Stimulated activated CD8-positive, alpha-beta memory T cell treated with anti-CD3 and anti-CD28 coated beads, Interleukin-4, amount 100 ng/mL, for 1 hour (primary cell): ENCODE measurements around the gene SFMBT2.
"Not testable (repeated sequence)": the region's sequence is repeated elsewhere in the genome, so short reads cannot be mapped to it uniquely, and the experiment has no call there.

Experiments
- DNase-seq, 2 donors: peaks; one replicate each; pipeline ENCODE4 v3.0.0-alpha.2; 2020; ENCODE audit warnings: low read depth in 2 of 2, low spot score in 1 of 2

The SFMBT2 gene

DNA sequence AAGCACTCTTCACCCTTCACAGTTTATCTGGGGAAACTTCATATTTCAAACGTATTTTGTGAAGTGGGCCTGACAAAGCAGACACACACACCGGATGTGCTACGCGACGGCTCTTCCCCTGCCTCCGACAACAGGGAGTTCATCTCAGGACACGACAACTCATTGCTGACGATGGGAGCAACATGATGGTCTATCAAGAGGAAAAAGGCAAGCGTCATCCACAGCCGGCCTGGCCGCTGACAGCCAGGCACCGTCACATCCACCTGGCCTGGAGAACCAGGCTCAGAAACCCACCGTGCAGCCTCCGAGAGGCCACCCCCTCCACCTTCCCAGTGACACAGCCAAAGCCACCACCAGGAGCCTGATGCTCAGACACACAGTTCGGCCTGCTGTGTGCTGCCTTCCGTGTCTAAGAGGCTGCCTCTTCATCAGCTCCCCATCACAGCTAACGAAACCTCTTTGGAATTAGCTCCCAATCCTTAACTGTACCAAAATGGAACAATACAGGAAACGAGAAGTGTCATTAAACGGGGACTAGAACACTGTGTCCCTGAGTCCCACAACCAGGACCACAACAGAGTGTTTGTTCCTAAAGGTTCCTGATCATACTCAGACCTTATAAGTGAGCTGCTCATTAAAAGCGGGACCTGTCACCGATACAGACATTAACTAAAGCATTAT lies 76.7 kb downstream of the SFMBT2 start:
- DNase-seq, result no peak

DNA sequence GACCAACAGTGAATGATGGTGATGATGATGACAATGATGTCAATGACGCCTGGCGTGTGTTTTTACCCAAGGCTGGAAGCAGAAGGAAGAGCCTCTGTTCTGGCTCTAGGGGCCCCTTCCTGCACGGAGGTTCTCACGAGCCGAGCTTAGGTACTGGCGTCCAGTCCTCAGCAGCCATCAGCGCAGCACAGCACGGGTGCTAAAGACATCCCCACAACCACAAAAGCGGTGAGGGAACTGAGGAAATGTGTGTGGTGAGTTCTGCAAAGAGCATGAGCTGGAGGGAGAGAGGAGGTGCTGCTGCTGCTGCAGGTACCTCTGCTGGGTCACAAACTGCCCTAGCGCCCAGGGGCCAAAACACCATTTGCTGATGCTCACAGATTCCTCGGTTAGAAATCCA lies 81.6 kb downstream of the SFMBT2 start:
- no peak for DNase-seq

DNA sequence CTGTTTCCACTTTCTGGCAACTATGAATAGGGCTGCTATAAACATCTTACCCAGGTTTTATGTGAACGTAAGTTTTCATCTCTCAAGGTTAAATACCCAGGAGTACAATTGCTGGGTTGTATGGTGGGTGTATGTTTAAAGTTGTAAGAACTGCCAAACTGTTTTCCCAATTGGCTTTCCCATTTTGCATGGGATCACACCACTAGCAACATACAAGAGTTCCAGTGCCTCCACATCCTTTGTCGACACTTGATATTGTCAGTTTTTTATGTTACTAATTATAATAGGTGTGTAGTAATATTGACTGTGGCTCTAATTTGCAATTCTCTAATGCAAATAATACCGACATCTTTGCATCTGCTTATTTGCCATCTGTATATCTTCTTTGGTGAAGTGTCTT lies 82.9 kb downstream of the SFMBT2 start:
- DNase-seq, result no peak

DNA sequence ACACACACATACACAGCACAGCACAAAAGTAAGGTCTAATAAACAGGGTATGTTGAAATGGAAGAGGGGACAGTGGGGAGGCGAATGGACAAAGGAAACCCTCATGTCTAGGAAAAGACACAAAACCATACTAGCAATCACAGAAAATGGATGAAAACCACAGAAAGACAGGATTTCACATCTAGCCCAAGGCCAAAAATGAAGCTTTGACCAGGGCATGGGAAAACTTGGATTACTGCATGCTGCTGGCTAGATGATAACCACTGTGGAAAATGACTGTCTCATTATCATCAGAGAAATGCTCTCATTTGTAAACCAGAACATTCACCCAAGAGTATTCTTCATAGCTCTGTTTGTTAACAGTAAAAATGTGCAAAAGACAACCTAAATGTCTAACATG lies 88.2 kb downstream of the SFMBT2 start:
- DNase-seq, result no peak

DNA sequence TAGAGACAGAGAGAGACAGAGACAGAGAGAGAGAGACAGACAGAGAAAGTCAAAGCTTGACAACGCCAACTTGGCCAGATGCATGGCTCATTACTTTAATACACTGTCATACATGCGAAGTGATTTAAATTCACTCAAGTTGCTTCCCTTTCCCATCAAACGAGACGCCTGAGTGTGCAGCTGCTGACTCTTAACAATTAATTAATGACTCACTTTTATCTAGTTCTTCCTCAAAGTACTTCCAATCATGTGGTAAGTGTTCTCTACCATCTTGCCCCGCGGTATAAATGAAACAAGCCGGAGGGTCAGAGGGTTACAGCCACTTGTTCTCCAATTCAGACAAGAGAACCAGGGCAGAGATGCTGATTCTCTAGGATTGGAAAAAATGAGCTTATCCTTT lies 90.8 kb downstream of the SFMBT2 start:
- DNase-seq, result no peak

DNA sequence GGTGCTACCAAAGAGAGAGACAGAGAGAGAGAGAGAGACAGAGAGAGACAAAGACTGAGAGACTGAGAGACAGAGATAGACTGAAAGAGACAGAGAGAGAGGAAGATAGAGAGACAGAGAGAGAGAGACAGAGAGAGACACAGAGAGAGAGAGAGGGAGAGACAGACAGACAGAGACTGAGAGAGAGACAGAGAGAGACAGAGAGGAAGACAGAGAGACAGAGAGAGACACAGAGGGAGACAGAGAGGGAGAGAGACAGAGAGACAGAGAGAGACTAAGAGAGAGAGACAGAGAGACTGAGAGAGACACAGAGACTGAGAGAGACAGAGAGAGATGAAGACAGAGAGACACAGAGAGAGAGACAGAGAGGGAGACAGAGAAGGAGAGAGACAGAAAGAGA lies 91.2 kb downstream of the SFMBT2 start:
- DNase-seq, result no peak

DNA sequence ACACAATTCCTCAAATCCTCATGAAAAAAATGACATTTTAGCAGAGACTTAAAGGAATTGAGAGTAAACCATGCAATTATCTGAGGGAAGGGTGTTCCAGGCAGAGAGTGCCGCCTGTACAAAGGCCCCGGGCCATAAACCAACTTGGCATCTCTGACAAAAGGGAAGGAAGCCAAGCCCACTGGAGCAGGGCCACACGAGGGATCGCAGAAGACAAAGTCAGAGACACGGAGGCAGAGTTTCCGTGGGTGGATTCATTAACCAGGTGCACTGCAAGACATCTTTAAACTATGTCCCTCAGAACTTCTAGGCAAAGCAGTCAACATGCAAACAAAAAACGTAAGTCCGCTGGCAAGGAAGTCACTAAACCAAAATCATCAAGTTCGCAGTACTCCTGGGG lies 92.0 kb downstream of the SFMBT2 start:
- DNase-seq, result no peak

DNA sequence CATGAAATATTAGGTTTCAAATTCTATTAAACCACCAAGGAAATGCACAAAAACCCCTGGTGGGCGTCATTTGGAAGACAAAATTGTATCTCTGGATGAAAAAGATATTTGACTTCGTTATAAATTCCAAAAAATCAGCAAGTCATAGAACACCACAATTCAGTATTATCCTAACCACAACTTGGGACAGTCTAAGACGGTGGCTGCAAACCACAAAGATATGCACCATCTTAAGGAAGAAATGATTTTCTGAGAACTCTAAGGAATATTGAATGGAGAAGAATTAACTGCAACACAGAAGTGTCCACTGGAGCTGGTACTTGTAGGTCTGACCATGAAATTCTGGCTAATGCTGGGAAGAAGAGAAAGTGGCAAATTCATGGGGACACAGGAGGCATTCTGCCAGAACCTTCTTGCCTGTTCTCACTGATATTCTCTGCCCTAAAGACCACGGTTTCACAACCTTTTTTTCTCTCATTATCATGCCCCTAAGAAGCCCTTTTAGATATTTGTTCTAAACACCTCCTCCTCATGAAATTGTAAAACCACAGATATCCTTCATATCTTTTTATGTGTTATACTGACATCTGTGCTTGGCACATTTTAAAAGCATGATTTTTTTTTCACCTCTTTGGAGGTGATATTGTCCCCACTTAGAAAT lies 92.9 kb downstream of the SFMBT2 start:
- no peak for DNase-seq

DNA sequence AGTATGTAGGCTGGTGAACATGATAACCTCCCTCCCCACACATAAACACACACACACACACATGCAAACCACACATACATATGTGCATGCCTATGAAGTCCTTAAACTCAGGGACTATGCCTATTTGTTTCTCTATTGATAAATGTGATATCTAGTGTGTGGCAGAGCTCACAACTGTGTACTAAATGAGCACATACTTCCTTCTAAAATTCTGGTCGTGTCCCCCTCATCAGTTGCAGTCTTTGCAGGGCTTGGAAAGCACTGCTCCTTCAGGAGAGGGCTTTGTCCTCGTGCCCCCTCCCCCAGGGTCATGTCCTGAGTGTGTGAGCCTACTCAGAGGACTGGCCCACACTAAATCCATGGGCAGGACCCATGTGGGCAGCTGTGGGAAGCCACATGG lies 94.0 kb downstream of the SFMBT2 start:
- DNase-seq, result no peak

DNA sequence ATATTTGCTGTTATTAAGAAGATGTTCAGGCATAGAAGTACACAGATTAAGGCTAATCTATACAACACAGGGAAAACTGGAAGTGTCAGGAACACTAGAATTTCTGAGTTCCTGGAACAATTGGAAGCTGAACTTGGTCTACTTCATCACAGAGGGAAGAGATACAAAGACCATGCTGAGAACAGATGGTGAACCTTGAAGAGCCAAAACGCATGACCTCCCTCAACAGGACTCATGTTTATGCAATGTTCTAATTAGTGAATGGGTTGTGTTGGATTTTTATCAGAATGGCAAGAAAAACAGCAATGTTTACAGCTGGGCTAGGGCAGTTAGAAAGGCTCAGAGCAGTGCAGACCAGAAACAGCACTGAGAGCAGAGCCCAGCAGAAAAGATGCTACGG lies 94.9 kb downstream of the SFMBT2 start:
- no peak for DNase-seq

DNA sequence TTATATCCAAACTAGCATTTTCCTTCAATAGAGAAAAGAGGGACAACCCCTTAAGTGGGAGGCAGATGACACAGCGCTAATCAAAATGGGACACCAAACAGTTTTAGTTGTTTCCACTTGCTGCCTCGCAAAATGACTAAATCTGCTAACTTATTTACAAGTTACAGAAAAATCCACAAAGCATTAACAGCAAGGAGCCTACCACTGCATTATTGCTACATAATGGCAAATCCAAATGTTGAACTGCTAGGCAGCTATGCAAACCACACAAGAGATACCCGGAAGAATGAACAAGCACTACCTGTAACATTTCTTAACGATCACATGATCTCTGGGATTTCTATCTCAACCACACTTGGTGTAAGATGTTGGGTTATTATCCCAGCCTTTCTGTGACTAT lies 96.7 kb downstream of the SFMBT2 start:
- no peak for DNase-seq

DNA sequence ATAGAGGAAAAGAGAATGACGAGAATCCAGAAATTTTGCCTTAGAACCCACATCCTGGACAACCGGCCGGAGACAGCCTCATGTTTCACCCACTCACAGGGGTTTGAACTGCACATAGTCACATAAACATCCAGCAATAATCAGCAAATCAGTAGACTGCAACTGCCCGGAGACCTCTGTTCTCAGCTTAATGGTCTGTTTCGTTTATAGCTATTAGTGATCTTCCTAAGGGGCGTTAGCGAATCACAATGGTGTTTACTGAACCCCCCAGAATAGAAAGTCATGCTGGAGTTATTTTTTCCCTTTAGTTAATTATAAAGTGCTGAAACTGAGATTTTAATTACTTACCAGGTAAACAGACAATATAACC lies 98.4 kb downstream of the SFMBT2 start:
- DNase-seq, result no peak

DNA sequence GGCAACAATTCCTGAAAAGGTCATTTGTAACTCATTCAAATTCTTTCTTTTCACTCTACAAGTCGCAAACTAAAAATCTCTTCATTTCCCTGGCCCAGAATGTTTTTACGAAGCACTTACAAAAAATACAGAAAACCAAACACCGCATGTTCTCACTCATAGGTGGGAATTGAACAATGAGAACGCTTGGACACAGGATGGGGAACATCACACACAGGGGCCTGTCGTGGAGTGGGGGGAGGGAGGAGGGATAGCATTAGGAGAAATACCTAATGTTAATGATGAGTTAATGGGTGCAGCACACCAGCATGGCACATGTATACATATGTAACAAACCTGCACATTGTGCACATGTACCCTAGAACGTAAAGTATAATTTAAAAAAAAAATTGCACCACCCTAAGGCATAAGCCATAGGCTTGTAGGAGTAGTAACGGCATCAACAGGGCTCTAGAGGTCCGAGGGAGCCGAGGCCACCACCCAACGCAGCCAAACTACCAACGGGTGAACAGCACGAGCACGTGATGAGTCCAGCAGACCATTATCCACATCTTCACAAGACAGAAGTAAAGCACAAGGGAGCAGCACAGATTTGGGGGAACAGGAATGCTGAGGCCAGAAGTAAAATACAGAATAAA lies 98.9 kb downstream of the SFMBT2 start:
- DNase-seq, result not testable (repeated sequence)

DNA sequence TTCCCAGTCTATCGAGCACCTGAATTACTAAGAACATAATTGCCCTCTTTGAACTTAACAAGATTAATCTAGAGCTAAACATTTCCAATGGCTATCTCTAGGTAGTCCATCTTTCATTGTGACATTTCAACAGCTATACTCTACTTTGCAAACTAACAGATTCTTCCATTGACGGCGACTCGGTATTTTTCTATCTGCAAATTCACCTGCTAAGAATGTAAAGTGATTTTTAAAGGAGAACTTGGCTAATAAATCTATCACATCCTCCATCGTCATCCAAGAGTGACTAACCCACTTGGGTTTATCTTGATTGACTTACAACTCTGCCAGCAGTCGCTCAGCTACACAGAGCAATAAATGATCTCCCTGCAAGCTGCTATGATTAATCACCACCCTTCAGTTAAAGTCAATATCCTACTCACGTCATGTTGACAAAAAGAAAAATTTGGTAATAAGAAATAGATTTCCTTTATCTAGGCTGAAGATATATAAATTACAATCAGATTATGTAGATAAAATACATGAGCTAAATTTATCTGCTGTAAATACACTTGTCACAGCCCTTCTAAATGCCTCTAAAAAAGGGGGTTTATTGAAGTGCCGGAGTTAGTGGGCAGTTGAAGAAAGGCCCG lies 99.5 kb downstream of the SFMBT2 start:
- no peak for DNase-seq

DNA sequence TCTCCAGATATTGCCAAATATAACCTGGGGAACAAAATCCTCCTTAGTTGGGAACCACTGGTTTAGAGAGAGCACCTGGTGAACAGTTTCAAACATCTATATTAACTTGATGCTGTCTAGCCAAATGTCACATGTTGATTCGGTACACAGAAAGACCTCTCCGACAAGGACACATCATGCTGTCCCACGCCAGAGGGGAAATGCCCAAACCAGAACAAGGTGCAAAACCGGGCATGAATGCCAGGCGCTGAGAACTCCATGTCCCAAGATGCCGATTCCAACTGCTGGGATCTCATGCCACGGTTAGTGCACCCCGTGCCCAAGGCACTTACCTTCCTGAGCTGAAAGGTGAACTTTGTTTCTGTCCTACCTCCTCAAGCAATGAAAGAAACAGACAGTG lies 100.8 kb downstream of the SFMBT2 start:
- no peak for DNase-seq

DNA sequence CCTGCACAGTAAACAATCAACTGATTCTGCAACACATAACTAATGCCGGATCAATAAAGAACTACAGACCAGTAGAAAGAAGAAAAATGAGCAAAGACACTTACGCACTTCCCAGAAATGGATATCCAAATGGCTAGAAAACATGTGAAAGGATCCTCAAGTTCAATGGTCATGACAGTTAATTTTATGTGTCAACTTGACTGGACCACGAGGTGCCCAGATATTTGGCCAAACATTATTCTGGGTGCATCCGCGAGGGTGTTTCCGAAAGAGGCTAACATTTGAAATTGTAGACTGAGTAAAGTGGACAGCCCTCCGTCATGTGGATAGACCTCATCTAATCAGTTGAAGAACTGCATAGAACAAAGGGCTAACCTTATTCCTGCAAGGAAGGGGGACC lies 102.0 kb downstream of the SFMBT2 start:
- DNase-seq, result no peak

DNA sequence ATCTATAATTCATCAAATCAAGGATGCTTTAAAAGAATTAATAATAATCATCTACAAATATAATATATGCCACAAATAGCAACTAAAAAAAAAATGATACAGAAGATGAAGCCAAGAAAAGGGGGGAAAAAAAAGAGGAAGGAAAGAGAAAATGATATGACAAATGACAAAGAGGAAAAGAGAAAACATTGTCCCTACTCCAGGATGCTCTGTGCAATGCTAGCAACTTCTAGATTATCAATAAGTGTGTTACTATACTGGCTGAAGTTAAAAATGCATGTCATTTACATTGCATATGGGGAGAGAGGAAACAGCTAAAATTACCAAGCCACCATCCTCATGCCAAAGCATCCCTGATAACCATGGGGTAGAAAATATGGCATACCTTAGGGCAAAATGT lies 104.2 kb downstream of the SFMBT2 start:
- DNase-seq, result no peak

DNA sequence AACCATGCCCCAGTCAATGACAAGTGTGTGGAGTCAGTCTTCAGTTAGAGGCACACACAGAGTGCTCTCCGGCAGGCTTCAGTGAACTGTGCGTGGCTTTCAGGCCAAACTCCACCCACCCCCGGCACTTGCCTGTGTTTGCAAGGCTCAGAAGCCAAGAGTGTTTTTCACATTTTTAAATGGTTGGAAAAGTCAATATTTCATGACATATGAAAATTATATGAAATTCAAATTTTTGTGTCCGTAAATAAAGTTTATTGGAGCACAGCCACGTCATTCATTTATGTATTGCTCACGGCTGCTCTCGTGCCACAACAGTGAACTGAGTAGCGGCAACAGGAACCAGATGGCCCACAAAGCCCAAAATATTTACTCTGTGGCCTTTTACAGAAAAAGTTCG lies 104.7 kb downstream of the SFMBT2 start:
- DNase-seq, result no peak

DNA sequence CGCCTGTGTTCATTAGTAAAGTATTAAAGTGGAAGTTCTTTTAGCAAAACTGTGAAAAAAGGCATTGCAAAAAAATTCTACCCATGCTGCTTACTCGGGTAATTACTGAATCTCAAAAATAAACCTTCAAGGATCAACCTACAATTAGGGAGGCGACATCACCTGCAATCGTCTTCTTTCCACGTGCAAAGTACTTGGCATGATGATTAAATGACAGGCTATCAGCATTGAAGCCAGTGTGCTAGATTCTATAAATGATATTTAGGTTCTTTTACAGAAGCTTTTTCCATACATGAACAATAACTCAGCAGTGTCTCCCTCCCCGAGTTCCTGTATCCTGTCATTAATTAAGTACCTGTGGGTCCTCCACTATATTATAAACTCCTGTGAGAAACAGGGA lies 105.8 kb downstream of the SFMBT2 start:
- DNase-seq, result no peak

DNA sequence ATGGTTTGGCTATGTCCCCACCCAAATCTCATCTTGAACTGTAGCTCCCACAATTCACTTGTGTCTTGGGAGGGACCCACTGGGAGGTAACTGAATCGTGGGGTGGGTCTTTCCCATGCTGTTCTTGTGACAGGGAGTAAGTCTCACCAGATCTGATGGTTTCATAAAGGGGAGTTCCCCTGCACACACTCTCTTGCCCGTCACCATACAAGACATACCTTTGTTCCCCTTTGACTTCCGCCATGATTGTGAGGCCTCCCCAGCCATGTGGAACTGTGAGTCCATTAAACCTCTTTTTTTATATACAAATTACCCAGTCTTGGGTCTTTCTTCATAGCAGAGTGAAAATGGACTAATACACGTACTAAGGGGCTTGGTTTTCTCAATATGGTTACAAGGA lies 106.7 kb downstream of the SFMBT2 start:
- no peak for DNase-seq

DNA sequence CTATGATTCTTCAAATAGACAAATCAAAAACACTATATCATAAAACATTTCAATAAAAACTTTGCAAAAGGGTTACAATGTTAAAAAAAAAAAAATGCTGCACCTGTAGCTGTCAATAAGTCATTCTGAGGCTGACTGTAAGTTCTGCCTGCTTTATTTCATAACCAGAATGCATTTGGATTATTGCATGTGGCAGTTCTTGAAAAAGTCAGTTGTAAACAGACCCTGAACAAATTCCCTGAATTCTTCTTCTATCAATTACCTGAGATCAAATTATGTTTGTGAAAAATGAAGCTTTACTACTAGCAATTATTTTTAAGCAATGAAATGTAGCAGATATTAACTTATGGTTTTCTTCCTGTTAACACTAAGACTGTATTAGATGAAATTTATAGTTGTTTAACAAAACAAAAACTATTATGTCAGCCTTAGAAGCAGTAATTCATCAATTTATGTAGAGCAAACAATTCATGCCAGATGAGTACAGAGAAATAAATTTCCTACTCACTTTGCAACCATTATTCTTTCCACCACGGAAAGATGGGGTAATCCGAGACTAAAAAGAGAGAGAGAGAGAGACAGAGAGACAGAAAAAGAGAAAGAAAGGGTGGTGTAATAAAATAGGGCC lies 107.8 kb downstream of the SFMBT2 start:
- DNase-seq, result no peak

DNA sequence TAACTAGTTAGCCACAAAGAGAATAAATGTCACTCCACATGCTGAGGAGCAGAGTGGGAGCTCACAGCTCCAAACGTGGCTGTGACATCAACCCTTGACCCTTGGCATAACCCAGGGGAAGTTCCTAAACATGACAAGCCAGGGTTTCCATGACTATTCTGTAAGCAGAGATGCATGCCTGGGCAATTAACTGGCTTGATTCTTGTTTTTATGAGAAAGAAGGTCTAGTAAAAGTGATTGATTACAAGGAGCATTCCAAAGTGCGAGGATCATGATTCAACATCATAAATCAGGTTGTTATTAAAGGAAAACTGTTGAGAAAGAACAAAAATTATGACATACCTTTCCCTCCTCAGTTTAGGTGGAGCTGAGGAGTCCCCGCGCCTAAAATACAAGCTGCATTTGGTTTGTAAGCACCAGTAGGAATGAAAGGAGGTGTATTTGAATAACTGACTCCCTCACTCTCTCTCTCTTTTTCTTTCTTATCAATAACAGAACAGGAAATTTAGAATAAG lies 108.4 kb downstream of the SFMBT2 start:
- DNase-seq, result no peak
